Measurements from ENCODE around the gene LIPJ. TPM values are rescaled to one million over a fixed set of nuclear protein-coding genes. Genes with fewer than 3 reads are reported as not detected.

Gene LIPJ, protein sequence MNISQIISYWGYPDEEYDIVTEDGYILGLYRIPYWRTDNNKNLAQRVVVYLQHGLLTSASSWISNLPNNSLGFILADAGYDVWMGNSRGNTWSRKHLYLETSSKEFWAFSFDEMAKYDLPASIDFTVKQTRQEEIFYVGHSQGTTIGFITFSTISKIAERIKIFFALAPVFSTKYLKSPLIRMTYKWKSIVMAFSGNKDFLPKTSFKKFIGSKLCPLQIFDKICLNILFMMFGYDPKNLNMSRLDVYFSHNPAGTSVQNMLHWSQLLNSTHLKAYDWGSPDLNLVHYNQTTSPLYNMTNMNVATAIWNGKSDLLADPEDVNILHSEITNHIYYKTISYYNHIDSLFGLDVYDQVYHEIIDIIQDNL
- total RNA-seq = under 1 TPM in 1 of 3 donors, not detected in 2; 0.09 TPM
- total RNA-seq (2013) = 0.34 TPM

DNA sequence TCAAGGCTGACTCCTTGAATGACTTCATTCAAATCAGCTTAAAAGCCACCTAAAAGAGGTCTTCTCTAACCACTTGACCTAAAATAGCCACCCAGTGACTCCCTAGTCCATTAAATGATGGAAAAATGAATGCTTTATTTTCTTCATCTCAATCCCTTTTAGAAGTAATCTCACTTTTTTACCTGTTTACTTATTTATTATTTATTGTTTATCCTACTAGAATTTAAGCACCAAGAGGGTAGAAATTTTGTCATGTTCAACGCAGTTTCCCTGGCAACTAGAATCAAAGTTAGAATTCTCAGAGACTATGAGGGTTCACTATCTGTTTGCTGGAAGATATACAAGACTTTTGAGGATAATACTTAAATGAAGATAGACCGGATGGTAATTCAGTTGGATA, at the start of gene LIPJ:
Gene LIPJ, plus strand, starts transcription at position 301 of the 400 bp plus-strand sequence. CDS start 3,926 bp downstream, outside the sequence.
- Mint-ChIP-seq H3K4me1 (peaks cover 11 to 12% of the 10 kb centered on the region in 2 donors), H3K27me3 (ENCODE audit: low read depth in 2 of 2) (peaks cover 12 to 22% of the 10 kb centered on the region in 2 donors), H3K4me3 (no peak within 1 kb of the TSS), H3K9me3 (no peaks in the 10 kb centered on the region), H3K36me3 (no peaks in the 10 kb centered on the region), H3K27ac (no peak within 1 kb of the TSS)
- TF ChIP-seq, protein P1, sequence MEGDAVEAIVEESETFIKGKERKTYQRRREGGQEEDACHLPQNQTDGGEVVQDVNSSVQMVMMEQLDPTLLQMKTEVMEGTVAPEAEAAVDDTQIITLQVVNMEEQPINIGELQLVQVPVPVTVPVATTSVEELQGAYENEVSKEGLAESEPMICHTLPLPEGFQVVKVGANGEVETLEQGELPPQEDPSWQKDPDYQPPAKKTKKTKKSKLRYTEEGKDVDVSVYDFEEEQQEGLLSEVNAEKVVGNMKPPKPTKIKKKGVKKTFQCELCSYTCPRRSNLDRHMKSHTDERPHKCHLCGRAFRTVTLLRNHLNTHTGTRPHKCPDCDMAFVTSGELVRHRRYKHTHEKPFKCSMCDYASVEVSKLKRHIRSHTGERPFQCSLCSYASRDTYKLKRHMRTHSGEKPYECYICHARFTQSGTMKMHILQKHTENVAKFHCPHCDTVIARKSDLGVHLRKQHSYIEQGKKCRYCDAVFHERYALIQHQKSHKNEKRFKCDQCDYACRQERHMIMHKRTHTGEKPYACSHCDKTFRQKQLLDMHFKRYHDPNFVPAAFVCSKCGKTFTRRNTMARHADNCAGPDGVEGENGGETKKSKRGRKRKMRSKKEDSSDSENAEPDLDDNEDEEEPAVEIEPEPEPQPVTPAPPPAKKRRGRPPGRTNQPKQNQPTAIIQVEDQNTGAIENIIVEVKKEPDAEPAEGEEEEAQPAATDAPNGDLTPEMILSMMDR (IDR thresholded peaks at IDR 0.05) = no peak
- DNase-seq (no peak), ATAC-seq (no peak)
- Histone ChIP-seq H3K27me3 (ENCODE audit: control insufficient read depth, insufficient read depth, low read length) (peaks cover 7% of the 10 kb centered on the region), H3K4me3 (ENCODE audit: low read length) (no peak within 1 kb of the TSS), H3K4me1 (ENCODE audit: control insufficient read depth, insufficient read depth, low read length) (peaks cover 6% of the 10 kb centered on the region), H3K36me3 (ENCODE audit: control insufficient read depth, insufficient read depth, low read length) (no peaks in the 10 kb centered on the region), H3K9me3 (ENCODE audit: control insufficient read depth, insufficient read depth, low read length) (no peaks in the 10 kb centered on the region), H3K27ac (ENCODE audit: low read length) (no peak within 1 kb of the TSS)
- intact Hi-C loops (cut with micrococcal nuclease) = no loop called here
- WGBS (ENCODE audit: insufficient coverage) = 95% methylated on average over 2 of the region's 2 CpGs

DNA sequence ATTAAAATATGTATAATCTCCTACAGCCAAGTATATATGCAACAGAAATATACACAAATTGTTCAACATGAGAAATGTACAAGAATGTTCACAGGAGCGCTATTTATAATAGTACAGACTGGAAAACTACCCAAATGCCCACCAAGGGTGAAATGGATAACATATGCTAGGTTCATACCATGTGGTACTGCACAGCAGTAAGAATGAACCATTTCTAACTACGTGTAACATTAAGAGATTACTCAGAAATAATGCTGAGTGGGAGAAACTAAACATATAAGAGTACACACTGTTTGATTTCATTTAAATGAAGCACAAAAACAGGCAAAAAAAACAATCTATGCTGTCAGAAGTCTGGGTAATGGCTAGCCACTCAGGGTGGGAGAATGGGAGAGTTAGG, 49.2 kb upstream of the LIPJ start:
- DNase-seq (no peak), ATAC-seq (no peak)
- WGBS (ENCODE audit: insufficient coverage) = 92% methylated on average over 2 of the region's 2 CpGs
- Mint-ChIP-seq H3K9me3 (no peaks in the 10 kb centered on the region), H3K27me3 (ENCODE audit: low read depth in 2 of 2) (peaks cover 0 to 5% of the 10 kb centered on the region in 2 donors), H3K4me3 (no peak overlapping the region), H3K36me3 (no peaks in the 10 kb centered on the region), H3K27ac (no peak overlapping the region), H3K4me1 (no peaks in the 10 kb centered on the region)
- H3K36me3 ChIP-seq (ENCODE audit: control insufficient read depth, insufficient read depth, low read length) = no peaks in the 10 kb centered on the region
- TF ChIP-seq, protein P1 (IDR thresholded peaks at IDR 0.05) = no peak
- no peak overlapping the region for H3K4me3 ChIP-seq (ENCODE audit: low read length)
- H3K9me3 ChIP-seq (ENCODE audit: control insufficient read depth, insufficient read depth, low read length) = no peaks in the 10 kb centered on the region
- intact Hi-C loops (cut with micrococcal nuclease) = no loop called here
- no peak overlapping the region for H3K27ac ChIP-seq (ENCODE audit: low read length)
- H3K4me1 ChIP-seq (ENCODE audit: control insufficient read depth, insufficient read depth, low read length) = no peaks in the 10 kb centered on the region
- no peaks in the 10 kb centered on the region for H3K27me3 ChIP-seq (ENCODE audit: control insufficient read depth, insufficient read depth, low read length)

DNA sequence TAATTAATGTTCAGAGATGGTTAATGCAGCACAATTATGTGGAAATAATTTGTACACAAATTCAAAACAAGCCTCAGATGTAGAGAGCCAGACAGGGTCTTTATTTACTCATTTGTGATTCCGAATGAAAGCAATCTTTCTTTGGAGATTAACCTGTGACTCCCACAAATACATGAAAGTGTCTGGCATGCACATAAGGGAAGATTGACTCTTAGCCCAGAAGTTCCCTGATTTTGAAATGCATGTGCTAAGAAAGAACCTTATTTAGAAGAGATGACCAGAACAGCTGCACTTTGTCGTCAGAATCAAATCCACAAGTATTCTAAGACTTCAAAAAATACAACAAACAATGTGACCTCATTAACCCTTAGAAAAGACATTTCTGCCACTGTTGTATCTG, 48.5 kb upstream of the LIPJ start:
- intact Hi-C loops (cut with micrococcal nuclease) = no loop called here
- WGBS (ENCODE audit: insufficient coverage) = 47% methylated on average over 2 of the region's 2 CpGs
- no peaks in the 10 kb centered on the region for H3K4me1 Mint-ChIP-seq
- no peaks in the 10 kb centered on the region for H3K27me3 ChIP-seq (ENCODE audit: control insufficient read depth, insufficient read depth, low read length)
- ATAC-seq = no peak
- no peaks in the 10 kb centered on the region for H3K36me3 Mint-ChIP-seq
- no peaks in the 10 kb centered on the region for H3K9me3 ChIP-seq (ENCODE audit: control insufficient read depth, insufficient read depth, low read length)
- TF ChIP-seq, protein P1 (IDR thresholded peaks at IDR 0.05) = no peak
- no peaks in the 10 kb centered on the region for H3K4me1 ChIP-seq (ENCODE audit: control insufficient read depth, insufficient read depth, low read length)
- no peak overlapping the region for H3K4me3 ChIP-seq (ENCODE audit: low read length)
- peaks cover 0 to 5% of the 10 kb centered on the region in 2 donors for H3K27me3 Mint-ChIP-seq (ENCODE audit: low read depth in 2 of 2)
- H3K27ac ChIP-seq (ENCODE audit: low read length) = no peak overlapping the region
- no peaks in the 10 kb centered on the region for H3K9me3 Mint-ChIP-seq
- H3K27ac Mint-ChIP-seq = no peak overlapping the region
- DNase-seq = no peak
- no peak overlapping the region for H3K4me3 Mint-ChIP-seq
- no peaks in the 10 kb centered on the region for H3K36me3 ChIP-seq (ENCODE audit: control insufficient read depth, insufficient read depth, low read length)

DNA sequence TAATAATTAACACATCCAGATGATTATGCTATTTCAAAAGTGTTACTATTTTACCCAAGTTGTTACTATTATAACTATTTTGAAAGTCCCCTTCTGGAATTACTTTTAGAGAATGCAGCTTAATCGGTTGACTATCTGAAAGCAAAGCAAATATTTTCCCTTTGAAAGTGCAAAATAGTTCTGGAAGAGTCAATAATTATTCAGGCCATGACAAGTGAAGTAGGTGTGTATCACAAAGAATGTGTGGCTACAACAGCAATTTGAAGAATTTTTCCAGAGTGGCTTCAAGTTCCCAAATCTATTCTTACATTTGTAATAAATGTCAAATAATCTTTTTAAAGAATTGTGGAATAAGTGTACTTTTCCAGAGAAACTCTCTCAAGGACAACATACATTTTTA, 46.2 kb upstream of the LIPJ start:
- Mint-ChIP-seq H3K4me3 (no peak overlapping the region), H3K9me3 (no peaks in the 10 kb centered on the region), H3K36me3 (no peaks in the 10 kb centered on the region), H3K27me3 (ENCODE audit: low read depth in 2 of 2) (peaks cover 0 to 2% of the 10 kb centered on the region in 2 donors), H3K4me1 (no peaks in the 10 kb centered on the region), H3K27ac (no peak overlapping the region)
- Histone ChIP-seq H3K27me3 (ENCODE audit: control insufficient read depth, insufficient read depth, low read length) (no peaks in the 10 kb centered on the region), H3K36me3 (ENCODE audit: control insufficient read depth, insufficient read depth, low read length) (no peaks in the 10 kb centered on the region), H3K27ac (ENCODE audit: low read length) (no peak overlapping the region), H3K4me3 (ENCODE audit: low read length) (no peak overlapping the region), H3K9me3 (ENCODE audit: control insufficient read depth, insufficient read depth, low read length) (no peaks in the 10 kb centered on the region), H3K4me1 (ENCODE audit: control insufficient read depth, insufficient read depth, low read length) (no peaks in the 10 kb centered on the region)
- DNase-seq (no peak), ATAC-seq (no peak)
- TF ChIP-seq, protein P1 (IDR thresholded peaks at IDR 0.05) = no peak
- intact Hi-C loops (cut with micrococcal nuclease) = no loop called here
- 100% methylated on average over 1 of the region's 1 CpG for WGBS (ENCODE audit: insufficient coverage)
